Germinal center (tissue), 1 donor: ENCODE measurements around the gene CDH2.
"Not testable (repeated sequence)": the region's sequence is repeated elsewhere in the genome, so short reads cannot be mapped to it uniquely, and the experiment has no call there.

Experiments
- DNase-seq: peaks from one replicate; pipeline ENCODE4 v3.0.0; 2012; ENCODE audit warnings: mixed read lengths, low spot score

Gene CDH2

DNA sequence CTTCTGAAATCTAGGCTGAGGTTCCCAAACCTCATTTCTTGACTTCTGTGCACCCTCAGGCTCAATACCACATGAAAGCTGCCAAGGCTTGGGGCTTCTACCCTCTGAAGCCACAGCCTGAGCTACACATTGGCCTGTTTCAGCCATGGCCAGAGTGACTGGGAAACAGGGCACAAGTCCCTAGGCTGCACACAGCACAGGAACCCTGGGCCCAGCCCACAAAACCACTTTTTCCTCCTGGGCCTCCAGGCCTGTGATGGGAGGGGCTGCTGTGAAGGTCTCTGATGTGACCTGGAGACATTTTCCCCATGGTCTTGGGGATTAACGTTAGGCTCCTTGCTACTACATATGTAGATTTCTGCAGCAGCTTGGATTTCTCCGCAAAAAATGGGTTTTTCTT is 270.7 kb downstream of the CDH2 start:
- DNase-seq, result not testable (repeated sequence)

DNA sequence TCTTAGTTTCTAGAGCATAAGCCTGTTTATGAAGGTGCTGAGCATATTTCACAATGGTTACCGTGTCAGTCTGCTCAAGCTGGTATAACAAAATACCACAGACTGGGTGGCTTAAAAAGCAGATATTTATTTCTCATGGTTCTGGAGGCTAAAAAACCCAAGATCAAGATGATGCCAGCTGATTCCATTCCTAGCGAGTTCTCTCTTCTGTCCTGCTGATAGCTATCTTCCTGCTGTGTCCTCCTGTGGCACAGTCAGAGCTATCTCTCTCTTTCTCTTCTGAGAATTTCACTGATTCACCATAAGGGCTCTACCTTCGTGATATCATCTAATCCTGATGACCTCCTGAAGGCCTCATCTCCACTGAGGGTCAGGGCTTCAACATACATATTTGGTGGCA is 273.0 kb downstream of the CDH2 start:
- no peak for DNase-seq

DNA sequence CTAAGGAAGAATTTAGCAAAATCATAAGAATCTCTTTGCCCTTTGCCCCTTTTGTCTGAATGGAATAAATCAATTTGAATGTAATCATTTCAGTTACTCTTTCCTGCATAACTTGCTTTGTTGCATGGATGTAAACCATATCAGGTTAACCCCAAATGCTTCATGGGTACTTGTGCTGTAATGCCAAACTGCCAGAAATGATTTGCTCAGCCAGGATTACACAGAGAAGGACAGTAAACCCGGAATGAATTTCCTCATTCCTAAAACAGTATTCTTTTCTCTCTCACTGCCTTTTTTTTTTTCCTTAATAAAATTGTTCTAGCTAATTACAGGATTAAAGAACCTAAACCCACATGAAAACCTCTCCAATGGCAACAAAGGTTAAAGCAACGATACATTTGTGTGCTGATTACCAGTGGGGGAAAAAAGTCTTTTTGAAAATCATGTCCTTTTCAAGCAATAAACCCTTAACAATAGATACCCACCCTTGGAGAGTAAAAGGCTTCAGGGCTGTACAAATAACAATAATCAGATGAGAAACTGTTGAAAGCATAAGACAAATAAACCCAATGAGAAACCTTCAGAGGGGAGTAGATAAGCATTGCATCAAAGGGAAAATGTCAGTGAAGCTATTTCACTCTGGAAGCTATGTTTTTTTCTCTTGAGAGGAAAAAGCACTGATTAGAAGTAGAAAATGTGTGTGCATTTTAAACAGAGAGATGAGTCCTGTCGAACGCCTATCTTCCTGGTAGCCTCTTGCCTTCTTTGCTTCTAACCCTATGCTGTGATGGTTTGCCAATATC is 275.3 kb downstream of the CDH2 start:
- no peak for DNase-seq
